Esophagus muscularis mucosa (tissue), 4 donors: ENCODE measurements around the gene ANKRD53.

Source experiments
- EP300 ChIP-seq: sonication (generic); formaldehyde crosslinking; IDR thresholded peaks from one replicate; pipeline ENCODE4 v1.6.1; 2017; ENCODE audit warnings: antibody characterized with exemption
- POLR2A ChIP-seq: fragments of 450-650 bp; IDR thresholded peaks from one replicate; pipeline ENCODE4 v1.6.1; 2017; ENCODE audit warnings: antibody characterized with exemption, moderate library complexity, mild to moderate bottlenecking, low read depth
- TF ChIP-seq, protein P1 (sequence below), 3 experiments: fragments of 200-600 bp in 2 of 3; fragments of 450-650 bp in 1 of 3; sonication (generic) in 2 of 3; IDR thresholded peaks; one replicate each; pipeline ENCODE4 v1.5.1; 2017 to 2019; ENCODE audit warnings: antibody characterized with exemption in 3 of 3, mild to moderate bottlenecking in 2 of 3, moderate library complexity in 1 of 3

DNA sequence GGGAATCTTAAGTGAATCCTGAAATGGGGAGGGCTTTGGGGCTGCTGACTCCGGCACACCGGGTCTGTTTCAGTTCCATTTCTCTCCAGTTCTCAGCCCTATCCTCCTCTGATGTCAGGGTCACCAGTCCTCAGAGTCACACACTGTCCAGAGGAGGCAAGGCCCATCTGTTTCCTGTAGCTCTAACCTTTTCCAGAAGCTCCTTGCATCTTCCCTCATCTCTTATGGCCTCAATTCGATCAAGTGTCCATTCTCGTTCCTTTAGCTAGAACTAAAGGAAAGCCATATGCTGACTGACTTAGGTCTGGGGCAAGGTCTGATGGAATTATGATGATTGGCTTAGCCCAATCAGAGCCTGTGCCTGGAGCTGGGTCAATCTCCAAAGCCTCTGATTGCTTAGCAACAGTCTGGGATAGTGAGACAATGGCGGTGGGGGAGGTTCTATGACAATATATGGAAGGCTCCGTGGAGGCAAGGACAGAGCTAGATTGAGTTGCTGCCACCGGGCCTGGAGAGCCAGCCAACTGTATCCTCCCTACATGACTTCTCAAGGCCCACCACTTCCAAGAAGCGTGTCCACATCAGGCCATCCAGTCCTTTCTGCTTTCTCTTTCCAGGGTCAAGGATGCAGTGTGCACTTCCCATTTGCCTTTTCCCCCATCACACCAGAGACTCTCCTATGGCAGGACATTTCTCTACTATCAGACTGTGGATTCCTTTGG, 5.2 kb downstream of the ANKRD53 start:
- TF ChIP-seq, protein P1, sequence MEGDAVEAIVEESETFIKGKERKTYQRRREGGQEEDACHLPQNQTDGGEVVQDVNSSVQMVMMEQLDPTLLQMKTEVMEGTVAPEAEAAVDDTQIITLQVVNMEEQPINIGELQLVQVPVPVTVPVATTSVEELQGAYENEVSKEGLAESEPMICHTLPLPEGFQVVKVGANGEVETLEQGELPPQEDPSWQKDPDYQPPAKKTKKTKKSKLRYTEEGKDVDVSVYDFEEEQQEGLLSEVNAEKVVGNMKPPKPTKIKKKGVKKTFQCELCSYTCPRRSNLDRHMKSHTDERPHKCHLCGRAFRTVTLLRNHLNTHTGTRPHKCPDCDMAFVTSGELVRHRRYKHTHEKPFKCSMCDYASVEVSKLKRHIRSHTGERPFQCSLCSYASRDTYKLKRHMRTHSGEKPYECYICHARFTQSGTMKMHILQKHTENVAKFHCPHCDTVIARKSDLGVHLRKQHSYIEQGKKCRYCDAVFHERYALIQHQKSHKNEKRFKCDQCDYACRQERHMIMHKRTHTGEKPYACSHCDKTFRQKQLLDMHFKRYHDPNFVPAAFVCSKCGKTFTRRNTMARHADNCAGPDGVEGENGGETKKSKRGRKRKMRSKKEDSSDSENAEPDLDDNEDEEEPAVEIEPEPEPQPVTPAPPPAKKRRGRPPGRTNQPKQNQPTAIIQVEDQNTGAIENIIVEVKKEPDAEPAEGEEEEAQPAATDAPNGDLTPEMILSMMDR (IDR thresholded peaks at IDR 0.05): no peak
- TF ChIP-seq POLR2A (no peak), EP300 (no peak)
